Measurements from ENCODE around the gene KEL. TPM values are rescaled to one million over a fixed set of nuclear protein-coding genes. Genes with fewer than 3 reads are reported as not detected.

Gene KEL
- total RNA-seq, 1 donor from 2014 or later, result 4.5 TPM

- DNase-seq, result no peak
Observed at GRCh38 chr7:142960955-142961512, 1.1 kb downstream of the KEL start.

DNA sequence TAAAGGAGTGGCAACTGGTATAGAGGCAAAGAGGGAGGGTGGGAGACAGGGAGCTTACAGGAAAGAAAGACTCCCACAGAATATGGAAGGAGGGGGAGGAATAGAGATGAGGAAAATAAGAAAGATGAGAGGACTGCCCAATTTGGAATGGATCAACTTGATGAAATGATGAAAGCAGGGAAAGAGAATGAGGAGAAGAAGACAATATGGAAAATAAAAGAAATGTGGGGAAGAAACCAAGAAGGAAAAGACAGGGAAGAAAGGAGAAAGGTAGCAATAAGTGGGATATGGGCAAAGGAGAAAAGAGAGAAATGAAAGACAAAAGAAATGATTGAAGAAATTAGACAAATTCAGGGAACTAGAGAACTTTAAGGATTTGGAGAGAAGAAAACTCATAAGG lies 3.0 kb downstream of the KEL start:
- DNase-seq, result no peak

DNA sequence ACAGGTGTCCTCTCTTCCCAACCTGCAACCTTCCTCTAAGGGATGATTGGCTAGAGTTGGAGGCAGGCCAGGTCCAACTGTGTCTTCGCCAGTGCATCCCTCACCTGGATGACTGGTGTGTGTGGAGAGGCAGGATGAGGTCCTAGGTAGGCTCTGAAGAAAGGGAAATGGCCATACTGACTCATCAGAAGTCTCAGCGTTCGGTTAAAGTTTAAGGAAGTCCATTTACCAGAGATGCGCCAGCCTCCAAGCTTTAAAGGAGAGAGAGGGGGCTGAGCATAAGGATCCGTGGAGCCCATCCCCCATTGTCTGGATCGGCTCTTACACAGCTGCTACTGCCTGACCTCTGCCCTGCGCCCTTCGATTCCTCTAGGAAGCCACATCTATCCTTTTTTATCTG lies 4.4 kb downstream of the KEL start:
- DNase-seq, result no peak

DNA sequence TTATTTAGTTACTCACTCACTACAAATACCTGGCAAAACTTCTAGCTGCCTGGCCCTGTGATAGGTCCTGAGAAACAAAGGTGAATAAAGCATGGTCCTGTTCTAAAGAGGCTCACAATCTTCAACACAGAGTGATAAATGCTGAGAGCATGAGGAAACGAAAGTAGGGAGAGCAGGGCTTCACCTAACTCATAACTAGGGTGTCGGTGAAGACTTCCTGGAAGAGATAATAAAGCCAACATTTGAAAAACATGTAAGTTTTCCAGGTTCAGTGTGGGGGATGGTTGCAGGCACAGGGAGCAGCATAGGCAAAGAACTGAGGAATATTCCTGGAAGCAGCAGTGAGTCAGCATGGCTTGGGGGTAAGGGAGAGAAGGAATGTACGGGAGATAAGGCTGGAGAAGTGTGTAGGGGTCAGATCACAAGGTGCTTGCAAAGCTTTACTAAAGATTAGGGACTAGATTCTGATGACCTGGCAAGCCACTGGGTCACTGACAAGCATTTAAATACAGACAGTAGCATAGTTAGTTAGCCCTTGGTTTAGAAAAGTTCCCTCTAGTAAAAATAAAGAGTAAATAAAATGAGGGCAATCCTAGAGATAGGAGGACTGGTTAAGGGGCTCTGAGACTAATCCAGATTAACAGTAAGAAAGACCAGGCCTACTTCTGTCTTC lies 5.1 kb downstream of the KEL start:
- no peak for DNase-seq

DNA sequence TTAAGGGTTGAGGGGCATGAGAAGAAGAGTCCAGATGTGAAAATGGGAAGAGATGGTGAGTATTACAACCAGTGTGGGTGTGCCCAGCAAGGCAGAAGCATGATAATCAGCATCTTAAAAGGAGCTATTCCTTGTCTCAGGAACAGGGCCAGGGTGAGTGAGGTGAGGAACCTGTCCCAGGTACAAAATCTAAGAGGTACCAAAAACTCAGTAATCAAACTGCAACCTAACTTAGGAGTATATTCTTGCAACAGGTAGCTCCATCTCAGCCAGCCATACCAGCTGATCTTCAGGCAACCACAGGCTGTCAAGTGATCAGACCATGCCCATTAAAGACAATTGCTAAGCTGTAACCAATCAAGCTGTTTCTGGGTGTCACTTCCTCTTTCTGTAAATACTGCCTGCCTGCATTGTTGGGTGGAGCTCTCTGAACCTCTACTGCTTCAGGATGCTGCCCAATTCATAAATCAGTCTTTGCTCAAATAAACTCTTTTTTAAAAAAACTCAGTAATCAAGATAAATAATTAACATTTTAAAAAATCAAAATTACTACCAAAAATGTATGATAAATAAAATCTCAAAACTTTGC lies 7.4 kb downstream of the KEL start:
- DNase-seq, result no peak

- DNase-seq, result no peak
Observed at GRCh38 chr7:142950235-142950634, 11.9 kb downstream of the KEL start.

DNA sequence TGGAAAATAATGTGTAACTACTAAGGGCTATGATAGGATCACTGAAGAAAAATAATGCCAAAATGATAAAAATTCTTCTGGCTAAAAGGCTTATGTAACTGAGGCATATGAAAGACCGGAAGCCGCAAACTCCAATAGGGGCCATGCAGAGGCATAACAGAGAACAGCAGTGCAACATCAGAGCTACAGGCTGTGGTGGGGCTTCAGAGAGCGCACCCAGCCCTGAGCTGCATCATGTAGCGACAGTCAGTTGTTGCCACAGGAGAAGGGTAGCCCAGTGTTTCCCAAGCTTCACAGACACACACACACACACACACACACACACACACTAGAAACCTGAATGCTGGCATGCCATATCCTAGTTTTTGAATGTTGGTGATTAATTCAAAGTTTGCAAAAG lies 13.6 kb downstream of the KEL start:
- DNase-seq, result no peak

DNA sequence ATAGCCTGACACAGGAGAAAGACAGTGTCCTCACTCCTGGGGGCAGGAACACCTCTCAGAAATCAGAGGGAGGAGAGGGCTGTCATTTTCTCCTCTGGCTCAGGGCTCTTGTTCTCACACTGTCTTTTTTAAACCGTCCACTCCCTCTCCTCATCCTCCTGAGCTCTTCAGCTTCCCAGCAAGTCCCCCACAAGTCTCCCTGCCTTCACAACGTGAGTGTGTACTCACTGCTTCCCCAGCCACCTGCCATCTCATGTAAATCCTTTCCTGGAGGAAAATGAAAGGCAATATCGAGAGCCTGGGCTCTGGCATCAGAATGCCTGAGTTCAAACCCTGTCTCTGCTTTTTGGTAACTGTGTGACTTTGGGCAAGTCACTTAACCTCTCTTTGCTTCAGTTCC lies 17.2 kb downstream of the KEL start:
- DNase-seq, result no peak

GRCh38 chr7:142943706-142944268 lies 18.4 kb downstream of the KEL start:
- peak; percentile 2 for DNase-seq

GRCh38 chr7:142942746-142943145 lies 19.4 kb downstream of the KEL start:
- DNase-seq, result no peak

DNA sequence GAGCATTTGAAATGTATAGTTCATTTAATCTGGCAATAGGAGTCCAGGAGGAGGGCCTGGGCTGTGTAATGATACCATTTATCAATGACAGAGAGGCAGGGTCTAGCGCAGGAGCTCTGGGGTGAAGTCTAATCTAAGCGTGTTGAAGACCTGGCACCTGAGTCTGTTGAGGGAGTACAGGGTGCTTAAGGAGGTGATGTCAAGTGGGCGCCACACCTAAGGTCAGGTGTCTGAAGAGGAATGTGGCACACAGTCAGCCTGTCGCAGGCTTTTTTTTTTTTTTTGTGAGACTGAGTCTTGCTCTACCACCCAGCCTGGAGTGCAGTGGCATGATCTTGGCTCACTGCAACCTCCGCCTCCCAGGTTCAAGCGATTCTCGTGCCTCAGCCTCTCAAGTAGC lies 20.6 kb downstream of the KEL start:
- DNase-seq, result no peak

- DNase-seq, result no peak
Observed at GRCh38 chr7:142940966-142941535, 21.1 kb downstream of the KEL start.

- DNase-seq, result no peak
Observed at GRCh38 chr7:142939226-142939910, 22.8 kb downstream of the KEL start, which contains the start of gene LLCFC1. Gene LLCFC1 (plus strand): TSS chr7:142939484. CDS start chr7:142939622, 138 bp downstream.

- no peak for DNase-seq
Observed at GRCh38 chr7:142938611-142939010, 23.6 kb downstream of the KEL start.

GRCh38 chr7:142935941-142936565 lies 26.1 kb downstream of the KEL start:
- DNase-seq, result no peak

DNA sequence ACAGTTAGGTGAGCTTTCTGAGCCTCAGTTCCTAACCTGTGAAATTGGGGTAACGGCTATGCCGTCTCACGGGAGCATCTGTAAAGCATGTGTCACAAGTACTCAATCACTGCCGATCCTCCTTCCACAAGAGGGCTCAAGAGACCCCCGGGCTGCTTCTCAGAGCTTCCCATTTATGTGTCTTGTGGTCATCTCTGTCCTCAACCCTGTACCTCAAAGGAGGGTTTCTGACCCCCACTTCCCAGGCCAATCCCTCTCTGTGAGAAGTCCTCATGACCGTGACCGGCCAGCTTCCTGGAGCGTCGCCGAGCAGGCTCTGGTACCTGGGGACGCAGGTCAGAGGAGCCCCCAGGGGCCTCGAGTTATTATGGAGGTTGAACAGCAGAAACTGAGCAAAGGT lies 28.1 kb downstream of the KEL start:
- DNase-seq, result no peak

GRCh38 chr7:142933624-142934023 lies 28.5 kb downstream of the KEL start, which contains the start of gene TRPV5:
Gene TRPV5 (minus strand): TSS chr7:142933746. CDS start chr7:142933459, 287 bp downstream.
- DNase-seq, result no peak

DNA sequence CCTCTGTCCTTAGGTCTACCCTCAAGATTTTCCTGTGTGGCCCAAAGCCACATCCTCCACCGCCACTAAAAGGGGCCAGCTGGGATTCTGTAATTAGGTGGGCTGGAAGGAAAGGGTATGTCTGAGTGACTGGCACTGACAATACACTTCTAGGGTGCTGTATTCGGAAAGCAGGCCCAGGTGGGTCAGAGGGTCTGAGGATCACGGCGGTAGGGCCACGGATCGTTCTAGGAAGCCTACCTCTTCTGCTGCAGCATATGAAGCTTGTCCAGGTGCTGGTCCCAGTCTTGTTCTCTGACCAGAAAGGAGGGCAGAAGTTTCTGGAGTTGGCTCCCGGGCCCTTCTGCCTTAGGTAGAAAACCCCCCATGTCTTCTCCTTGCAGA lies 29.1 kb downstream of the KEL start:
- DNase-seq, result no peak

- no peak for DNase-seq
Observed at GRCh38 chr7:142932386-142933091, 29.6 kb downstream of the KEL start.

- no peak for DNase-seq
Observed at GRCh38 chr7:142930126-142930730, 31.9 kb downstream of the KEL start.

DNA sequence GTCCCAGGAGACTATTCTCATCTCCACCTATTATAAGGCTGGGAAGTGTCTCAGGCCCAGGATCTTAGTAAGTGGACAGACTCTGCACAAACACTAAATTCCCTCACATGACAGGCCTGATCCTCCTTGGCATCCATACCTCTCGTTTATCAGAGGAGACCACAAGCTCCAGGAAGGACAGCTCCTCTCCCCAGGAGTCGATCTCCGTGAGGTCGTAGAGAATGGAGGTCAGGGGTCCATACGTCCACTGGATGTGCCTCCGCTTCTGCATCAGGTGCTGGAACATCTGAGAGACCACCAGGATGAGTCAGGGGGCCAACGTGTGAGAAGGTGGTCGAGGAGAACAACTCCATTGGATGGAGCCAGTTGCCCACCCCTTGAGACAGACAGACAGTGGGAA lies 34.2 kb downstream of the KEL start:
- DNase-seq, result no peak

All from skin of body (tissue), 2 donors.